Measurements from ENCODE around the gene RESP18. TPM values are rescaled to one million over a fixed set of nuclear protein-coding genes. Genes with fewer than 3 reads are reported as not detected.
"Not testable (repeated sequence)": the region's sequence is repeated elsewhere in the genome, so short reads cannot be mapped to it uniquely, and the experiment has no call there.

RESP18 gene
- total RNA-seq, 6 experiments from 2014 or later: not detected

- Histone ChIP-seq H3K36me3 (no peaks in the 10 kb centered on the region), H3K4me3 (no peak overlapping the region), H3K4me1 (no peaks in the 10 kb centered on the region), H3K9me3 (no peaks in the 10 kb centered on the region), H3K27me3 (no peaks in the 10 kb centered on the region), H3K27ac (no peak overlapping the region)
- WGBS (ENCODE audit: insufficient coverage, low coverage, low lambda C conversion rate, missing lambda C conversion rate): 59% methylated on average over 3 of the region's 4 CpGs
- intact Hi-C loops (cut with DNase I): no loop called here
- TF ChIP-seq, protein P1, sequence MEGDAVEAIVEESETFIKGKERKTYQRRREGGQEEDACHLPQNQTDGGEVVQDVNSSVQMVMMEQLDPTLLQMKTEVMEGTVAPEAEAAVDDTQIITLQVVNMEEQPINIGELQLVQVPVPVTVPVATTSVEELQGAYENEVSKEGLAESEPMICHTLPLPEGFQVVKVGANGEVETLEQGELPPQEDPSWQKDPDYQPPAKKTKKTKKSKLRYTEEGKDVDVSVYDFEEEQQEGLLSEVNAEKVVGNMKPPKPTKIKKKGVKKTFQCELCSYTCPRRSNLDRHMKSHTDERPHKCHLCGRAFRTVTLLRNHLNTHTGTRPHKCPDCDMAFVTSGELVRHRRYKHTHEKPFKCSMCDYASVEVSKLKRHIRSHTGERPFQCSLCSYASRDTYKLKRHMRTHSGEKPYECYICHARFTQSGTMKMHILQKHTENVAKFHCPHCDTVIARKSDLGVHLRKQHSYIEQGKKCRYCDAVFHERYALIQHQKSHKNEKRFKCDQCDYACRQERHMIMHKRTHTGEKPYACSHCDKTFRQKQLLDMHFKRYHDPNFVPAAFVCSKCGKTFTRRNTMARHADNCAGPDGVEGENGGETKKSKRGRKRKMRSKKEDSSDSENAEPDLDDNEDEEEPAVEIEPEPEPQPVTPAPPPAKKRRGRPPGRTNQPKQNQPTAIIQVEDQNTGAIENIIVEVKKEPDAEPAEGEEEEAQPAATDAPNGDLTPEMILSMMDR (IDR thresholded peaks at IDR 0.05): no peak
- ATAC-seq (no peak), DNase-seq (no peak)
Observed at GRCh38 chr2:219325136-219325535, 7.4 kb downstream of the RESP18 start.

DNA sequence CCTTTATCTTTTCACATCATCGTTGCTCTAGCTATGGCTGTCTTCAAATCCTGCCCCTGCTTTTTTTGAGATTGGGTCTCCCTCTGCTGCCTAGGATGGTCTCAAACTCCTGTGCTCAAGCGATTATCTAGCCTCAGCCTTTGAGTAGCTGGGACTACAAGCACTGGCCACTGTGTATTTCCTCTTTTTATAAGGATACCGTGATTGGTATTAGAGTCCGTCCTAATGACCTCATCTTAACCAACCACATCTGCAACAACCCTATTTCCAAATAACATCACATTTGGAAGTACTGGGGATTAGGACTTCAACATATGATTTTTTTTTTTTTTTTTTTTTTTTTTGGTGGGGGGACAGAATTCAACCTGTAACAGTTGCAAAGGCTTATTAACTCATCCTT is 9.1 kb downstream of the RESP18 start:
- intact Hi-C loops (cut with DNase I): no loop called here
- H3K36me3 ChIP-seq: no peaks in the 10 kb centered on the region
- no peak overlapping the region for H3K27ac ChIP-seq
- ATAC-seq (no peak), DNase-seq (no peak)
- H3K4me1 ChIP-seq: no peaks in the 10 kb centered on the region
- no peak overlapping the region for H3K4me3 ChIP-seq
- TF ChIP-seq POLR2A (IDR thresholded peaks at IDR 0.05): no peak
- TF ChIP-seq, protein P1 (IDR thresholded peaks at IDR 0.05): no peak
- 37% methylated on average over 4 of the region's 4 CpGs for WGBS (ENCODE audit: insufficient coverage, low coverage, low lambda C conversion rate, missing lambda C conversion rate)
- H3K9me3 ChIP-seq: no peaks in the 10 kb centered on the region
- no peaks in the 10 kb centered on the region for H3K27me3 ChIP-seq

DNA sequence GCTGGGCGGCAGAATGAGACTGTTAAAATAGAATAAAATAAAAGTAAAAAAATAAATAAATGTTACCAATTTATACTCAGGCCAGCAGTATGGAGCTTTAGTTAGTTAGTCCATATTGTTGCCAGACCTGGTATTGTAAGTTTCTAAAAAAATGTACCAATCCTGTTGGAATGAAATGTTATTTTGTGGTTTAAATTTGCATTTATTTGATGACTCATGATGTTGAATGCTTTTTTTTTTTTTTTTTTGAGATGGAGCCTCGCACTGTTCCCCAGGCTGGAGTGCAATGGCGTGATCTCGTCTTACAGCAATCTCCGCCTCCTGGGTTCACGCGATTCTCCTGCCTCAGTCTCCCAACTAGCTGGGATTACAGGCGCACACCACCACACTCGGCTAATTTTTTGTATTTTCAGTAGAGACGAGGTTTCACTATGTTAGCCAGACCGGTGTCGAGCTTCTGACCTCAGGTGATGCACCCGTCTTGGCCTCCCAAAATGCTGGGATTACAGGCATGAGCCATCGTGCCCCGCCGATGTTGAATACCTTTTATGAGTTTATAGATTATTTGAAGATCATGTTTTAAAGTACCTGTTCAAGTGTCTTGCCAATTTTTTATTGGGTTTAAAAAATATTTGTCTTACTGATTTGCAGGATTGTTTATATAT is 17.6 kb downstream of the RESP18 start:
- TF ChIP-seq, protein P1 (IDR thresholded peaks at IDR 0.05): no peak
- TF ChIP-seq POLR2A (IDR thresholded peaks at IDR 0.05): no peak
- ATAC-seq (no peak), DNase-seq (no peak)
- WGBS (ENCODE audit: insufficient coverage, low coverage, low lambda C conversion rate, missing lambda C conversion rate): 86% methylated on average over 16 of the region's 16 CpGs
- H3K36me3 ChIP-seq: no peaks in the 10 kb centered on the region
- no peaks in the 10 kb centered on the region for H3K27me3 ChIP-seq
- H3K27ac ChIP-seq: no peak overlapping the region
- no peaks in the 10 kb centered on the region for H3K9me3 ChIP-seq
- intact Hi-C loops (cut with DNase I): no loop called here
- H3K4me1 ChIP-seq: no peaks in the 10 kb centered on the region
- H3K4me3 ChIP-seq: no peak overlapping the region

DNA sequence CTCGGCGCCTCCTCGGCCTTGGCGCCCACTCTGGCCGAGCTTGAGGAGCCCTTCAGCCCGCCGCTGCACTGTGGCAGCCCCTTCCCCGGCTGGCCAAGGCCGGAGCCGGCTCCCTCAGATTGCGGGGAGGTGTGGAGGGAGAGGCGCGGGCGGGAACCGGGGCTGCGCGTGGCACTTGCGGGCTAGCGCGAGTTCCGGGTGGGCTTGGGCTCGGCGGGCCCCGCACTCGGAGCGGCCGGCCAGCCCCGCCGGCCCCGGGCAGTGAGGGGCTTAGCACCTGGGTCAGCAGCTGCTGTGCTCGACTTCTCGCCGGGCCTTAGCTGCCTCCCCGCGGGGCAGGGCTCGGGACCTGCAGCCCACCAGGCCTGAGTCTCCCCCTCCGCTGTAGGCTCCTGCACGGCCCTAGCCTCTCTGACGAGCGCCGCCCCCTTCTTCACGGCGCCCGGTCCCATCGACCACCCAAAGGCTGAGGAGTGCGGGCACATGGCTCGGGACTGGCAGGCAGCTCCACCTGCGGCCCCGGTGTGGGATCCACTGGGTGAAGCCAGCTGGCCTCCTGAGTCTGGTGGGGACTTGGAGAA is 19.8 kb downstream of the RESP18 start:
- intact Hi-C loops (cut with DNase I); H3K27me3 ChIP-seq; H3K9me3 ChIP-seq; H3K27ac ChIP-seq; H3K4me3 ChIP-seq; H3K4me1 ChIP-seq; ATAC-seq; DNase-seq; H3K36me3 ChIP-seq: not testable (repeated sequence)
- 73% methylated on average over 4 of the region's 49 CpGs for WGBS (ENCODE audit: insufficient coverage, low coverage, low lambda C conversion rate, missing lambda C conversion rate)

DNA sequence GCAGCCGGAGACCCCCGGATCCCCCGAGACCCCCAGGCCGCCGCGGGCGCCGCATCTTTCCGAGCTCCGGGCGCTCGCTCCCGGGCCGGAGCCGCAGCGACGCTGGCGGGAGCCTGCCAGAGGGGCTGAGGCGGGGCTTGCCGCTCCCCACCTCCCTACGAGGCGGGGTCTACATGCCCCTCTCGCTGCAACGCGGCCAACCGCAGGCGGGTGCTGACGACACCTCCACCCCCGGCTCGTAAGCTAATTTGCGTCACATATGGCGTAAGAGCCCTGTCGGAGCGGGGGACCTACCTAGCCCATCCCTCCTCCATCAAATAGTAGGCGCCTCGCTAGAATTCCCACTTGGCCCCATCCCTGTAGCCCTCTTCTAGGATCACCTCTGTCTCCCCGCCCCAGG is 23.3 kb downstream of the RESP18 start, which contains the start of gene PTPRN:
Gene PTPRN (minus strand): TSS at position 124 of the 400 bp plus-strand sequence. CDS start 69 bp downstream, at position 55.
- Histone ChIP-seq H3K4me3 (no peak within 1 kb of the TSS), H3K27me3 (peaks cover 0 to 6% of the 10 kb centered on the region in 2 donors)
- ATAC-seq: no peak

More for the DNA sequence above, 23.3 kb downstream of the RESP18 start, which contains the start of gene PTPRN:
- Histone ChIP-seq H3K9me3 (no peaks in the 10 kb centered on the region), H3K27ac (no peak within 1 kb of the TSS), H3K36me3 (no peaks in the 10 kb centered on the region), H3K4me1 (peaks cover 0 to 3% (median 0%) of the 10 kb centered on the region in 4 donors)
- intact Hi-C loops (cut with DNase I): no loop called here
- 9% methylated on average over 16 of the region's 37 CpGs for WGBS (ENCODE audit: insufficient coverage, low coverage, low lambda C conversion rate, missing lambda C conversion rate)
- no peak for DNase-seq
- no peak for TF ChIP-seq POLR2A (IDR thresholded peaks at IDR 0.05)
- TF ChIP-seq, protein P1 (IDR thresholded peaks at IDR 0.05): no peak

All from right lobe of liver (tissue), 6 donors.